VCaP (cell line): ENCODE measurements around the gene LILRA2.

Source experiments
- H3K27ac ChIP-seq: fragments of 450-650 bp; 2 replicates; pipeline ENCODE4 v1.5.1; 2017
- CTCF ChIP-seq: fragments of 450-650 bp; conservative IDR thresholded peaks from 2 replicates; pipeline ENCODE4 v1.5.1; 2017; ENCODE audit warnings: mild to moderate bottlenecking, moderate library complexity

LILRA2 gene

GRCh38 chr19:54606891-54607784 is 33.5 kb downstream of the LILRA2 start:
- no peak for TF ChIP-seq CTCF
- no peak overlapping the region for H3K27ac ChIP-seq

GRCh38 chr19:54607785-54608150 is 34.2 kb downstream of the LILRA2 start:
- TF ChIP-seq CTCF, result no peak
- H3K27ac ChIP-seq, result no peak overlapping the region

- H3K27ac ChIP-seq, result no peak overlapping the region
- TF ChIP-seq CTCF, result no peak
Measured at GRCh38 chr19:54608205-54608604, 34.6 kb downstream of the LILRA2 start.

GRCh38 chr19:54608792-54609191 is 35.2 kb downstream of the LILRA2 start:
- TF ChIP-seq CTCF, result no peak

GRCh38 chr19:54609356-54609791 is 35.8 kb downstream of the LILRA2 start:
- no peak for TF ChIP-seq CTCF
- H3K27ac ChIP-seq, result no peak overlapping the region

More at GRCh38 chr19:54608792-54609191, 35.2 kb downstream of the LILRA2 start:
- no peak overlapping the region for H3K27ac ChIP-seq

- no peak overlapping the region for H3K27ac ChIP-seq
- TF ChIP-seq CTCF, result no peak
Measured at GRCh38 chr19:54612428-54612827, 38.8 kb downstream of the LILRA2 start.

GRCh38 chr19:54614726-54615125 is 41.1 kb downstream of the LILRA2 start:
- no peak for TF ChIP-seq CTCF
- no peak overlapping the region for H3K27ac ChIP-seq
